ENCODE results near the gene FAM222B. TPM values are rescaled to one million over a fixed set of nuclear protein-coding genes. Genes with fewer than 3 reads are reported as not detected.
"Not testable (repeated sequence)": the region's sequence is repeated elsewhere in the genome, so short reads cannot be mapped to it uniquely, and the experiment has no call there.

FAM222B gene
- total RNA-seq, 1 experiment from 2014 or later, result 94.6 TPM

DNA sequence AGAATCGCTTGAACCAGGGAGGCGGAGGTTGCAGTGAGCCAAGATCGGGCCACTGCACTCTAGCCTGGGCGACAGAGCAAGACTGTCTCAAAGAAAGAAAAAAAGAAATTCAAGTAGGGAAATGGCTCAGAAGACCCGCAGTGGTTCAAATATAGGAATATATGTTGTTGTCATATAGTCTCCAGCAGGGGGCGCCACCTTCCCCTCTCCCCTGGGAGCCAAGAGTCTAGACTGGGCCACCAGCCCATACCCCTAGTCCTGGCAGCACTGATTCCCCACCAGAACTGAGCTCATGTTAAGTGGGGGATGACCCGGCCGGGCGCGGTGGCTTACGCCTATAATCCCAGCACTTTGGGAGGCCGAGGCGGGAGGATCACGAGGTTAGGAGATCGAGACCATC is 6.1 kb upstream of the FAM222B start:
- H3K4me3 Mint-ChIP-seq; H3K9me3 Mint-ChIP-seq; H3K4me1 Mint-ChIP-seq; H3K36me3 Mint-ChIP-seq; H3K27ac Mint-ChIP-seq; POLR2A ChIA-PET; H3K27me3 Mint-ChIP-seq (ENCODE audit: low read depth): not testable (repeated sequence)
- TF ChIP-seq, protein P1, sequence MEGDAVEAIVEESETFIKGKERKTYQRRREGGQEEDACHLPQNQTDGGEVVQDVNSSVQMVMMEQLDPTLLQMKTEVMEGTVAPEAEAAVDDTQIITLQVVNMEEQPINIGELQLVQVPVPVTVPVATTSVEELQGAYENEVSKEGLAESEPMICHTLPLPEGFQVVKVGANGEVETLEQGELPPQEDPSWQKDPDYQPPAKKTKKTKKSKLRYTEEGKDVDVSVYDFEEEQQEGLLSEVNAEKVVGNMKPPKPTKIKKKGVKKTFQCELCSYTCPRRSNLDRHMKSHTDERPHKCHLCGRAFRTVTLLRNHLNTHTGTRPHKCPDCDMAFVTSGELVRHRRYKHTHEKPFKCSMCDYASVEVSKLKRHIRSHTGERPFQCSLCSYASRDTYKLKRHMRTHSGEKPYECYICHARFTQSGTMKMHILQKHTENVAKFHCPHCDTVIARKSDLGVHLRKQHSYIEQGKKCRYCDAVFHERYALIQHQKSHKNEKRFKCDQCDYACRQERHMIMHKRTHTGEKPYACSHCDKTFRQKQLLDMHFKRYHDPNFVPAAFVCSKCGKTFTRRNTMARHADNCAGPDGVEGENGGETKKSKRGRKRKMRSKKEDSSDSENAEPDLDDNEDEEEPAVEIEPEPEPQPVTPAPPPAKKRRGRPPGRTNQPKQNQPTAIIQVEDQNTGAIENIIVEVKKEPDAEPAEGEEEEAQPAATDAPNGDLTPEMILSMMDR (IDR thresholded peaks at IDR 0.05), result peak; percentile 86
- ATAC-seq (peak; percentile 77), DNase-seq (ENCODE audit: low spot score) (peak; percentile 63)
- CTCF ChIA-PET, result interaction anchor here (0.6 to 3.0 kb wide), 32 partner anchors 9 to 268 kb away, joined by 3 to 31 read pairs (median 4); partner anchors contain the start of genes DHRS13, FLOT2, PROCA1 and RPL23A

- H3K36me3 Mint-ChIP-seq; H3K27ac Mint-ChIP-seq; H3K27me3 Mint-ChIP-seq (ENCODE audit: low read depth); DNase-seq (ENCODE audit: low spot score); ATAC-seq; POLR2A ChIA-PET; H3K4me3 Mint-ChIP-seq; H3K4me1 Mint-ChIP-seq; CTCF ChIA-PET; H3K9me3 Mint-ChIP-seq: not testable (repeated sequence)
Observed at GRCh38 chr17:28846699-28847098, 4.1 kb upstream of the FAM222B start.

GRCh38 chr17:28846231-28846630 is 3.6 kb upstream of the FAM222B start:
- Mint-ChIP-seq H3K27me3 (ENCODE audit: low read depth) (no peaks in the 10 kb centered on the region), H3K9me3 (no peaks in the 10 kb centered on the region), H3K27ac (no peak overlapping the region), H3K4me1 (peaks cover 6% of the 10 kb centered on the region), H3K4me3 (no peak overlapping the region), H3K36me3 (no peaks in the 10 kb centered on the region)
- ATAC-seq (no peak), DNase-seq (ENCODE audit: low spot score) (no peak)
- ChIA-PET POLR2A (no interaction called here), CTCF (no interaction called here)
- TF ChIP-seq GRHL2 (CRISPR knock-in tag; IDR thresholded peaks at IDR 0.05; ENCODE audit: insufficient replicate concordance, severe bottlenecking) (no peak), RORB (CRISPR knock-in tag; IDR thresholded peaks at IDR 0.05) (no peak), NFYB (CRISPR knock-in tag; conservative IDR thresholded peaks at IDR 0.05; ENCODE audit: low read depth) (no peak), ATF6 (CRISPR knock-in tag; IDR thresholded peaks at IDR 0.05) (no peak), TEAD1 (CRISPR knock-in tag; IDR thresholded peaks at IDR 0.05) (no peak), SP1 (CRISPR knock-in tag; conservative IDR thresholded peaks at IDR 0.05) (no peak), CBFB (CRISPR knock-in tag; IDR thresholded peaks at IDR 0.05; ENCODE audit: low read depth) (no peak), PRRX2 (CRISPR knock-in tag; IDR thresholded peaks at IDR 0.05) (no peak), TP53 (CRISPR knock-in tag; IDR thresholded peaks at IDR 0.05) (no peak), ELF4 (CRISPR knock-in tag; IDR thresholded peaks at IDR 0.05; ENCODE audit: low read depth) (no peak), CREB1 (CRISPR knock-in tag; IDR thresholded peaks at IDR 0.05) (no peak), ETV6 (CRISPR knock-in tag; IDR thresholded peaks at IDR 0.05) (no peak), AFF4 (CRISPR knock-in tag; IDR thresholded peaks at IDR 0.05; ENCODE audit: borderline replicate concordance) (no peak), MAX (CRISPR knock-in tag; IDR thresholded peaks at IDR 0.05) (no peak), NFATC4 (CRISPR knock-in tag; IDR thresholded peaks at IDR 0.05) (no peak), OVOL2 (CRISPR knock-in tag; IDR thresholded peaks at IDR 0.05; ENCODE audit: borderline replicate concordance) (no peak), ZNF219 (CRISPR knock-in tag; IDR thresholded peaks at IDR 0.05; ENCODE audit: borderline replicate concordance) (no peak)
- TF ChIP-seq, protein P2, sequence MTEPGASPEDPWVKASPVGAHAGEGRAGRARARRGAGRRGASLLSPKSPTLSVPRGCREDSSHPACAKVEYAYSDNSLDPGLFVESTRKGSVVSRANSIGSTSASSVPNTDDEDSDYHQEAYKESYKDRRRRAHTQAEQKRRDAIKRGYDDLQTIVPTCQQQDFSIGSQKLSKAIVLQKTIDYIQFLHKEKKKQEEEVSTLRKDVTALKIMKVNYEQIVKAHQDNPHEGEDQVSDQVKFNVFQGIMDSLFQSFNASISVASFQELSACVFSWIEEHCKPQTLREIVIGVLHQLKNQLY (CRISPR knock-in tag; IDR thresholded peaks at IDR 0.05), result no peak
- TF ChIP-seq, protein P3, sequence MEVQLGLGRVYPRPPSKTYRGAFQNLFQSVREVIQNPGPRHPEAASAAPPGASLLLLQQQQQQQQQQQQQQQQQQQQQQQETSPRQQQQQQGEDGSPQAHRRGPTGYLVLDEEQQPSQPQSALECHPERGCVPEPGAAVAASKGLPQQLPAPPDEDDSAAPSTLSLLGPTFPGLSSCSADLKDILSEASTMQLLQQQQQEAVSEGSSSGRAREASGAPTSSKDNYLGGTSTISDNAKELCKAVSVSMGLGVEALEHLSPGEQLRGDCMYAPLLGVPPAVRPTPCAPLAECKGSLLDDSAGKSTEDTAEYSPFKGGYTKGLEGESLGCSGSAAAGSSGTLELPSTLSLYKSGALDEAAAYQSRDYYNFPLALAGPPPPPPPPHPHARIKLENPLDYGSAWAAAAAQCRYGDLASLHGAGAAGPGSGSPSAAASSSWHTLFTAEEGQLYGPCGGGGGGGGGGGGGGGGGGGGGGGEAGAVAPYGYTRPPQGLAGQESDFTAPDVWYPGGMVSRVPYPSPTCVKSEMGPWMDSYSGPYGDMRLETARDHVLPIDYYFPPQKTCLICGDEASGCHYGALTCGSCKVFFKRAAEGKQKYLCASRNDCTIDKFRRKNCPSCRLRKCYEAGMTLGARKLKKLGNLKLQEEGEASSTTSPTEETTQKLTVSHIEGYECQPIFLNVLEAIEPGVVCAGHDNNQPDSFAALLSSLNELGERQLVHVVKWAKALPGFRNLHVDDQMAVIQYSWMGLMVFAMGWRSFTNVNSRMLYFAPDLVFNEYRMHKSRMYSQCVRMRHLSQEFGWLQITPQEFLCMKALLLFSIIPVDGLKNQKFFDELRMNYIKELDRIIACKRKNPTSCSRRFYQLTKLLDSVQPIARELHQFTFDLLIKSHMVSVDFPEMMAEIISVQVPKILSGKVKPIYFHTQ (CRISPR knock-in tag; IDR thresholded peaks at IDR 0.05), result no peak

Data from WTC11 (cell line).